Measurements from ENCODE around the gene PGP. TPM values are rescaled to one million over a fixed set of nuclear protein-coding genes. Genes with fewer than 3 reads are reported as not detected.

Gene PGP
- total RNA-seq, 1 experiment from 2014 or later = 47.8 TPM

Other genes starting within 250 kb of the PGP start
- not detected in 2 replicates for gene RNF151, start 248.0 kb downstream of the PGP start, total RNA-seq (2014; rRNA removed; shearing (Covaris generic))
- gene TBL3, start 242.8 kb downstream of the PGP start, total RNA-seq (2014; rRNA removed; shearing (Covaris generic)) = 78.6 and 84.2 TPM in 2 replicates
- gene NOXO1, start 233.4 kb downstream of the PGP start, total RNA-seq (2014; rRNA removed; shearing (Covaris generic)) = not detected in 2 replicates
- 41.8 and 51.5 TPM in 2 replicates for gene GFER, start 230.6 kb downstream of the PGP start, total RNA-seq (2014; rRNA removed; shearing (Covaris generic))
- gene SYNGR3, start 224.9 kb downstream of the PGP start, total RNA-seq (2014; rRNA removed; shearing (Covaris generic)) = 30.5 and 36.7 TPM in 2 replicates
- gene ZNF598, start 205.0 kb downstream of the PGP start, total RNA-seq (2014; rRNA removed; shearing (Covaris generic)) = 58.0 and 72.1 TPM in 2 replicates
- gene NPW, start 195.1 kb downstream of the PGP start, total RNA-seq (2014; rRNA removed; shearing (Covaris generic)) = not detected in 2 replicates
- gene NHERF2, start 187.9 kb downstream of the PGP start, total RNA-seq (2014; rRNA removed; shearing (Covaris generic)) = 20.5 and 28.9 TPM in 2 replicates
- gene NTHL1, start 167.0 kb downstream of the PGP start, total RNA-seq (2014; rRNA removed; shearing (Covaris generic)) = 25.2 and 36.6 TPM in 2 replicates
- 23.3 and 36.4 TPM in 2 replicates for gene TSC2, start 166.9 kb downstream of the PGP start, total RNA-seq (2014; rRNA removed; shearing (Covaris generic))
- gene PKD1, start 78.9 kb downstream of the PGP start, total RNA-seq (2014; rRNA removed; shearing (Covaris generic)) = 42.0 and 113 TPM in 2 replicates
- 46.8 and 55.2 TPM in 2 replicates for gene RAB26, start 66.2 kb downstream of the PGP start, total RNA-seq (2014; rRNA removed; shearing (Covaris generic))
- gene TRAF7, start 59.1 kb downstream of the PGP start, total RNA-seq (2014; rRNA removed; shearing (Covaris generic)) = 76.1 and 99.9 TPM in 2 replicates
- gene CASKIN1, start 18.2 kb downstream of the PGP start, total RNA-seq (2014; rRNA removed; shearing (Covaris generic)) = 0.80 and 4.2 TPM in 2 replicates
- 34.8 and 86.2 TPM in 2 replicates for gene MLST8, start 9.4 kb downstream of the PGP start, total RNA-seq (2014; rRNA removed; shearing (Covaris generic))
- gene BRICD5, start 4.0 kb downstream of the PGP start, total RNA-seq (2014; rRNA removed; shearing (Covaris generic)) = 1.9 and 2.1 TPM in 2 replicates
- 40.4 and 59.4 TPM in 2 replicates for gene E4F1, start 8.8 kb upstream of the PGP start, total RNA-seq (2014; rRNA removed; shearing (Covaris generic))
- gene DNASE1L2, start 21.6 kb upstream of the PGP start, total RNA-seq (2014; rRNA removed; shearing (Covaris generic)) = 0.20 and 0.62 TPM in 2 replicates
- 52.9 and 71.9 TPM in 2 replicates for gene ECI1, start 36.7 kb upstream of the PGP start, total RNA-seq (2014; rRNA removed; shearing (Covaris generic))
- 145 and 179 TPM in 2 replicates for gene RNPS1, start 53.3 kb upstream of the PGP start, total RNA-seq (2014; rRNA removed; shearing (Covaris generic))
- gene ABCA3, start 125.9 kb upstream of the PGP start, total RNA-seq (2014; rRNA removed; shearing (Covaris generic)) = 4.9 and 9.5 TPM in 2 replicates
- gene CCNF, start 214.6 kb upstream of the PGP start, total RNA-seq (2014; rRNA removed; shearing (Covaris generic)) = 48.2 and 62.1 TPM in 2 replicates
- 42.8 and 49.9 TPM in 2 replicates for gene TEDC2, start 245.3 kb upstream of the PGP start, total RNA-seq (2014; rRNA removed; shearing (Covaris generic))